Activated T-cell treated with anti-CD3 and anti-CD28 coated beads, Interleukin-2, amount 50 U/mL, for 24 hours (primary cell): ENCODE data around the gene RBP5.
A peak's percentile ranks its signal among the peaks of the same experiment; 100 is the strongest.

Source experiments
- DNase-seq: peaks from one replicate; pipeline ENCODE4 v3.0.0-alpha.2; 2020
- H3K27ac Mint-ChIP-seq: 2 replicates; pipeline ENCODE4 v1.8.0; 2020; ENCODE audit warnings: mild to moderate bottlenecking, mixed read lengths
- H3K27me3 Mint-ChIP-seq: 2 replicates; pipeline ENCODE4 v1.8.0; 2020; ENCODE audit warnings: mixed read lengths
- H3K36me3 Mint-ChIP-seq: 2 replicates; pipeline ENCODE4 v1.8.0; 2020; ENCODE audit warnings: low read depth, mixed read lengths
- H3K4me1 Mint-ChIP-seq: 2 replicates; pipeline ENCODE4 v1.8.0; 2020; ENCODE audit warnings: low read depth, mixed read lengths
- H3K4me3 Mint-ChIP-seq: 2 replicates; pipeline ENCODE4 v1.8.0; 2020; ENCODE audit warnings: mild to moderate bottlenecking, moderate library complexity, mixed read lengths
- H3K9me3 Mint-ChIP-seq: 2 replicates; pipeline ENCODE4 v1.8.0; 2020; ENCODE audit warnings: mixed read lengths

The RBP5 gene

GRCh38 chr12:7128681-7129286, at the start of gene RBP5:
Gene RBP5, minus strand, starts transcription at chr12:7128889. Its CDS starts 114 bp downstream, at chr12:7128775.
- Mint-ChIP-seq H3K4me3 (peak within 1 kb of the TSS; percentile 81), H3K36me3 (peaks cover 2% of the 10 kb centered on the region), H3K27me3 (no peaks in the 10 kb centered on the region), H3K9me3 (no peaks in the 10 kb centered on the region), H3K27ac (no peak within 1 kb of the TSS), H3K4me1 (peaks cover 37% of the 10 kb centered on the region)
- no peak for DNase-seq

GRCh38 chr12:7178481-7178880, 49.8 kb upstream of the RBP5 start:
- no peaks in the 10 kb centered on the region for H3K4me1 Mint-ChIP-seq
- DNase-seq, result no peak
- H3K36me3 Mint-ChIP-seq, result no peaks in the 10 kb centered on the region
- H3K9me3 Mint-ChIP-seq, result peaks cover 3% of the 10 kb centered on the region
- H3K27ac Mint-ChIP-seq, result no peak overlapping the region
- peaks cover 48% of the 10 kb centered on the region for H3K27me3 Mint-ChIP-seq
- no peak overlapping the region for H3K4me3 Mint-ChIP-seq

- Mint-ChIP-seq H3K4me1 (no peaks in the 10 kb centered on the region), H3K36me3 (no peaks in the 10 kb centered on the region), H3K4me3 (no peak overlapping the region), H3K27ac (no peak overlapping the region), H3K9me3 (peaks cover 9% of the 10 kb centered on the region), H3K27me3 (peaks cover 53% of the 10 kb centered on the region)
- DNase-seq, result no peak
Observed at GRCh38 chr12:7176595-7176994, 47.9 kb upstream of the RBP5 start.

GRCh38 chr12:7175493-7175892, 46.8 kb upstream of the RBP5 start:
- H3K4me1 Mint-ChIP-seq, result no peaks in the 10 kb centered on the region
- no peak for DNase-seq
- H3K36me3 Mint-ChIP-seq, result no peaks in the 10 kb centered on the region
- H3K27me3 Mint-ChIP-seq, result peaks cover 48% of the 10 kb centered on the region
- H3K27ac Mint-ChIP-seq, result no peak overlapping the region
- H3K4me3 Mint-ChIP-seq, result no peak overlapping the region
- H3K9me3 Mint-ChIP-seq, result peaks cover 9% of the 10 kb centered on the region

GRCh38 chr12:7171854-7172253, 43.2 kb upstream of the RBP5 start:
- peaks cover 2% of the 10 kb centered on the region for H3K36me3 Mint-ChIP-seq
- H3K27me3 Mint-ChIP-seq, result peaks cover 42% of the 10 kb centered on the region
- H3K27ac Mint-ChIP-seq, result no peak overlapping the region

GRCh38 chr12:7169951-7170350, 41.3 kb upstream of the RBP5 start:
- Mint-ChIP-seq H3K27me3 (peaks cover 33% of the 10 kb centered on the region), H3K9me3 (peaks cover 24% of the 10 kb centered on the region), H3K4me3 (no peak overlapping the region), H3K36me3 (peaks cover 2% of the 10 kb centered on the region), H3K4me1 (no peaks in the 10 kb centered on the region), H3K27ac (no peak overlapping the region)
- no peak for DNase-seq

More at GRCh38 chr12:7171854-7172253, 43.2 kb upstream of the RBP5 start:
- H3K9me3 Mint-ChIP-seq, result peaks cover 27% of the 10 kb centered on the region
- no peak overlapping the region for H3K4me3 Mint-ChIP-seq
- no peak for DNase-seq
- no peaks in the 10 kb centered on the region for H3K4me1 Mint-ChIP-seq

- H3K27ac Mint-ChIP-seq, result no peak overlapping the region
- peaks cover 13% of the 10 kb centered on the region for H3K27me3 Mint-ChIP-seq
- peaks cover 12% of the 10 kb centered on the region for H3K4me1 Mint-ChIP-seq
- DNase-seq, result peak; percentile 40
- H3K36me3 Mint-ChIP-seq, result peaks cover 4% of the 10 kb centered on the region
- no peak overlapping the region for H3K4me3 Mint-ChIP-seq
- H3K9me3 Mint-ChIP-seq, result peaks cover 5% of the 10 kb centered on the region
Observed at GRCh38 chr12:7162691-7163114, 34.0 kb upstream of the RBP5 start.

GRCh38 chr12:7161811-7162210, 33.1 kb upstream of the RBP5 start:
- Mint-ChIP-seq H3K27ac (no peak overlapping the region), H3K9me3 (no peaks in the 10 kb centered on the region), H3K4me3 (no peak overlapping the region), H3K4me1 (peaks cover 12% of the 10 kb centered on the region), H3K27me3 (peaks cover 12% of the 10 kb centered on the region), H3K36me3 (peaks cover 10% of the 10 kb centered on the region)
- DNase-seq, result no peak

GRCh38 chr12:7161327-7161726, 32.6 kb upstream of the RBP5 start:
- H3K27ac Mint-ChIP-seq, result no peak overlapping the region
- peaks cover 13% of the 10 kb centered on the region for H3K36me3 Mint-ChIP-seq
- no peak for DNase-seq
- H3K27me3 Mint-ChIP-seq, result peaks cover 8% of the 10 kb centered on the region
- H3K9me3 Mint-ChIP-seq, result no peaks in the 10 kb centered on the region
- H3K4me3 Mint-ChIP-seq, result no peak overlapping the region
- peaks cover 12% of the 10 kb centered on the region for H3K4me1 Mint-ChIP-seq

- H3K27me3 Mint-ChIP-seq, result peaks cover 8% of the 10 kb centered on the region
- peaks cover 24% of the 10 kb centered on the region for H3K36me3 Mint-ChIP-seq
- H3K4me1 Mint-ChIP-seq, result peaks cover 12% of the 10 kb centered on the region
- H3K4me3 Mint-ChIP-seq, result no peak overlapping the region
- H3K27ac Mint-ChIP-seq, result no peak overlapping the region
- H3K9me3 Mint-ChIP-seq, result no peaks in the 10 kb centered on the region
- no peak for DNase-seq
Observed at GRCh38 chr12:7160183-7160582, 31.5 kb upstream of the RBP5 start.

GRCh38 chr12:7158781-7159609, 30.3 kb upstream of the RBP5 start:
- H3K27me3 Mint-ChIP-seq, result peaks cover 8% of the 10 kb centered on the region
- H3K27ac Mint-ChIP-seq, result no peak overlapping the region
- H3K4me3 Mint-ChIP-seq, result no peak overlapping the region
- no peak for DNase-seq
- H3K36me3 Mint-ChIP-seq, result peaks cover 34% of the 10 kb centered on the region
- peaks cover 12% of the 10 kb centered on the region for H3K4me1 Mint-ChIP-seq
- no peaks in the 10 kb centered on the region for H3K9me3 Mint-ChIP-seq

GRCh38 chr12:7157391-7157790, 28.7 kb upstream of the RBP5 start:
- Mint-ChIP-seq H3K9me3 (no peaks in the 10 kb centered on the region), H3K4me1 (peaks cover 2% of the 10 kb centered on the region), H3K27me3 (peaks cover under 1% of the 10 kb centered on the region), H3K36me3 (peaks cover 43% of the 10 kb centered on the region), H3K27ac (no peak overlapping the region), H3K4me3 (no peak overlapping the region)
- no peak for DNase-seq

- peaks cover 48% of the 10 kb centered on the region for H3K36me3 Mint-ChIP-seq
- no peak for DNase-seq
- no peak overlapping the region for H3K27ac Mint-ChIP-seq
- H3K9me3 Mint-ChIP-seq, result no peaks in the 10 kb centered on the region
- no peaks in the 10 kb centered on the region for H3K27me3 Mint-ChIP-seq
- no peak overlapping the region for H3K4me3 Mint-ChIP-seq
- H3K4me1 Mint-ChIP-seq, result peaks cover 2% of the 10 kb centered on the region
Observed at GRCh38 chr12:7156259-7157197, 27.8 kb upstream of the RBP5 start.

GRCh38 chr12:7155471-7156034, 26.9 kb upstream of the RBP5 start:
- Mint-ChIP-seq H3K4me1 (peaks cover 2% of the 10 kb centered on the region), H3K4me3 (no peak overlapping the region), H3K9me3 (no peaks in the 10 kb centered on the region), H3K27ac (no peak overlapping the region), H3K27me3 (no peaks in the 10 kb centered on the region), H3K36me3 (peaks cover 55% of the 10 kb centered on the region)
- DNase-seq, result no peak
